Panc1 (cell line): ENCODE measurements around the gene QPCTL. TPM values are rescaled to one million over a fixed set of nuclear protein-coding genes. Genes with fewer than 3 reads are reported as not detected.

ENCODE experiments used
- ATAC-seq: fragments of 200-7000 bp; cut with Tn5 transposase; 2 replicates; pipeline ENCODE4 v1.9.1; 2020; ENCODE audit warnings: mild to moderate bottlenecking, moderate library complexity
- BruUV-seq: library from RNA; stranded (reverse); fragments of 400-500 nt; replicated peaks from 2 replicates; lab custom pipeline; 2021; lab: Mats Ljungman, UMichigan
- CTCF ChIA-PET: fragments of 300-600 bp; sonication (Branson Sonifier 250); formaldehyde crosslinking; loops from one replicate; lab custom pipeline; 2022; ENCODE audit warnings: antibody characterized with exemption; lab: Charles Lee
- POLR2A ChIA-PET: fragments of 300-600 bp; sonication (Branson Sonifier 250); formaldehyde crosslinking; loops from one replicate; lab custom pipeline; 2022; ENCODE audit warnings: antibody characterized with exemption; lab: Charles Lee
- DNase-seq: peaks from one replicate; pipeline ENCODE4 v3.0.0-alpha.2; 2010; ENCODE audit warnings: low read depth, low spot score
- H3K27ac ChIP-seq: 2 replicates; pipeline ENCODE4 v1.5.1; 2011; ENCODE audit warnings: mild to moderate bottlenecking, low read length, inconsistent platforms
- H3K27me3 ChIP-seq: fragments of 200-500 bp; sonication (Bioruptor generic); 2 replicates; pipeline ENCODE4 v1.6.0; 2014; ENCODE audit warnings: low read length, inconsistent platforms; ENCODE audit not compliant: control insufficient read depth, insufficient read depth
- H3K36me3 ChIP-seq: fragments of 200-500 bp; sonication (Bioruptor generic); 2 replicates; pipeline ENCODE4 v1.5.1; 2014; ENCODE audit warnings: inconsistent platforms, mild to moderate bottlenecking, low read length, moderate library complexity; ENCODE audit not compliant: control insufficient read depth, insufficient read depth
- H3K4me1 ChIP-seq: 2 replicates; pipeline ENCODE4 v1.5.1; 2011; ENCODE audit warnings: inconsistent platforms, mild to moderate bottlenecking, low read length, moderate library complexity; ENCODE audit not compliant: control insufficient read depth, insufficient read depth
- H3K4me3 ChIP-seq, 2 experiments: 2 replicates each; pipeline ENCODE4 v1.5.1; 2011 to 2012; ENCODE audit warnings: low read depth in 2 of 2, low read length in 2 of 2, mild to moderate bottlenecking in 2 of 2, inconsistent platforms in 1 of 2, moderate library complexity in 1 of 2
- H3K9me3 ChIP-seq: fragments of 200-500 bp; sonication (Bioruptor generic); 2 replicates; pipeline ENCODE4 v1.5.1; 2014; ENCODE audit warnings: low read depth, mild to moderate bottlenecking, inconsistent platforms, low read length, moderate library complexity; ENCODE audit not compliant: control insufficient read depth, insufficient read depth
- CTCF ChIP-seq: fragments of 450-650 bp; IDR thresholded peaks from 2 replicates; pipeline ENCODE4 v1.5.1; 2017; ENCODE audit warnings: mild to moderate bottlenecking
- POLR2AphosphoS5 ChIP-seq: IDR thresholded peaks from 2 replicates; pipeline ENCODE4 v1.6.1; 2012; ENCODE audit warnings: mild to moderate bottlenecking, low read depth, low read length, moderate library complexity
- REST ChIP-seq, 2 experiments: IDR thresholded peaks; 2 replicates each; pipeline ENCODE4 v1.6.1; 2011 to 2012; ENCODE audit warnings: low read depth in 2 of 2, control low read depth in 1 of 2, low read length in 1 of 2, mild to moderate bottlenecking in 1 of 2, moderate library complexity in 1 of 2; ENCODE audit not compliant: insufficient read depth in 1 of 2
- SIN3A ChIP-seq: IDR thresholded peaks from 2 replicates; pipeline ENCODE4 v1.6.1; 2012; ENCODE audit warnings: low read depth, mild to moderate bottlenecking, low read length, moderate library complexity, borderline replicate concordance; ENCODE audit not compliant: insufficient read depth
- TCF7L2 ChIP-seq: IDR thresholded peaks from 2 replicates; pipeline ENCODE4 v1.6.1; 2011; ENCODE audit warnings: mild to moderate bottlenecking, low read depth, low read length, inconsistent platforms
- in situ Hi-C: cut with HindIII; loops from 2 replicates; pipeline ENCODE4 v1.10.0; 2016; ENCODE audit warnings: low sequenced_read_pairs, low pct_unique_long_range_greater_than_20kb
- intact Hi-C: fragments of 100-400 bp; cut with micrococcal nuclease; formaldehyde crosslinking; loops from one replicate; pipeline ENCODE4 v1.10.0; 2022; ENCODE audit not compliant: unreplicated experiment
- total RNA-seq: library from RNA; stranded (reverse); gene quantifications from one replicate; pipeline ENCODE4 v1.2.1, GENCODE V29; 2021; ENCODE audit not compliant: unreplicated experiment

The QPCTL gene
- total RNA-seq, 1 experiment from 2014 or later = 19.4 TPM

GRCh38 chr19:45739498-45740439 lies 47.3 kb downstream of the QPCTL start:
- Histone ChIP-seq H3K9me3 (no peaks in the 10 kb centered on the region), H3K4me3 (no peak overlapping the region), H3K27me3 (no peaks in the 10 kb centered on the region), H3K27ac (no peak overlapping the region), H3K4me1 (no peaks in the 10 kb centered on the region), H3K36me3 (no peaks in the 10 kb centered on the region)
- BruUV-seq = no TSS peak
- intact Hi-C loops (no loop called here), in situ Hi-C loops (no loop called here)
- ATAC-seq = no peak
- DNase-seq = no peak
- ChIA-PET POLR2A (no interaction called here), CTCF (interaction anchor here (0.5 to 0.6 kb wide), 2 partner anchors 43 to 115 kb away, joined by 4 to 5 read pairs; partner anchors contain the start of gene DMPK)
- no peak for TF ChIP-seq REST (IDR thresholded peaks at IDR 0.05; ENCODE audit: insufficient read depth in 1 of 2, low read depth in 2 of 2, low read length in 1 of 2)
- TF ChIP-seq TCF7L2 = no peak
- TF ChIP-seq CTCF = no peak
- no peak for TF ChIP-seq SIN3A
- TF ChIP-seq POLR2AphosphoS5 = no peak

- in situ Hi-C loops (no loop called here), intact Hi-C loops (no loop called here)
- no peaks in the 10 kb centered on the region for H3K36me3 ChIP-seq
- H3K4me1 ChIP-seq = no peaks in the 10 kb centered on the region
- ChIA-PET POLR2A (no interaction called here), CTCF (no interaction called here)
- BruUV-seq = no TSS peak
- H3K4me3 ChIP-seq = no peak overlapping the region
- H3K27ac ChIP-seq = no peak overlapping the region
- DNase-seq (no peak), ATAC-seq (peak; percentile 38; the same call in 1 of the 2 replicates)
- TF ChIP-seq REST (IDR thresholded peaks at IDR 0.05; ENCODE audit: insufficient read depth in 1 of 2, low read depth in 2 of 2, low read length in 1 of 2) = no peak
- TF ChIP-seq SIN3A = no peak
- TF ChIP-seq POLR2AphosphoS5 = no peak
- H3K27me3 ChIP-seq = no peaks in the 10 kb centered on the region
- no peaks in the 10 kb centered on the region for H3K9me3 ChIP-seq
Observed at GRCh38 chr19:45742969-45743368, 50.5 kb downstream of the QPCTL start.
